ENCODE data around the gene LARGE1.
A peak's percentile ranks its signal among the peaks of the same experiment; 100 is the strongest.

The LARGE1 gene

GRCh38 chr22:33854724-33855123 is 65.6 kb downstream of the LARGE1 start:
- DNase-seq (ENCODE audit: low read depth in 2 of 2): no peak

GRCh38 chr22:33853200-33854097 is 66.8 kb downstream of the LARGE1 start:
- peak; percentile 11 to 12 for DNase-seq (ENCODE audit: low read depth in 2 of 2)

GRCh38 chr22:33851821-33852384 is 68.4 kb downstream of the LARGE1 start:
- no peak for DNase-seq (ENCODE audit: low read depth in 2 of 2)

GRCh38 chr22:33851240-33851639 is 69.0 kb downstream of the LARGE1 start:
- DNase-seq (ENCODE audit: low read depth in 2 of 2): no peak

- DNase-seq (ENCODE audit: low read depth in 2 of 2): no peak
These were observed 69.6 kb downstream of the LARGE1 start for GRCh38 chr22:33850724-33851123.

GRCh38 chr22:33850193-33850592 is 70.1 kb downstream of the LARGE1 start:
- DNase-seq (ENCODE audit: low read depth in 2 of 2): no peak

- DNase-seq (ENCODE audit: low read depth in 2 of 2): no peak
These were observed 72.0 kb downstream of the LARGE1 start for GRCh38 chr22:33848251-33848650.

GRCh38 chr22:33844273-33844672 is 76.0 kb downstream of the LARGE1 start:
- no peak for DNase-seq (ENCODE audit: low read depth in 2 of 2)

- DNase-seq (ENCODE audit: low read depth in 2 of 2): no peak
These were observed 77.7 kb downstream of the LARGE1 start for GRCh38 chr22:33842421-33843094.

GRCh38 chr22:33842006-33842354 is 78.3 kb downstream of the LARGE1 start:
- no peak for DNase-seq (ENCODE audit: low read depth in 2 of 2)

- no peak for DNase-seq (ENCODE audit: low read depth in 2 of 2)
These were observed 78.8 kb downstream of the LARGE1 start for GRCh38 chr22:33841281-33842005.

- no peak for DNase-seq (ENCODE audit: low read depth in 2 of 2)
These were observed 81.6 kb downstream of the LARGE1 start for GRCh38 chr22:33838644-33839043.

- DNase-seq (ENCODE audit: low read depth in 2 of 2): no peak
These were observed 82.5 kb downstream of the LARGE1 start for GRCh38 chr22:33837826-33838225.

- DNase-seq (ENCODE audit: low read depth in 2 of 2): no peak
These were observed 85.0 kb downstream of the LARGE1 start for GRCh38 chr22:33835265-33835664.

GRCh38 chr22:33832558-33833151 is 87.6 kb downstream of the LARGE1 start:
- no peak for DNase-seq (ENCODE audit: low read depth in 2 of 2)

- no peak for DNase-seq (ENCODE audit: low read depth in 2 of 2)
These were observed 88.6 kb downstream of the LARGE1 start for GRCh38 chr22:33831651-33832050.

GRCh38 chr22:33831207-33831606 is 89.1 kb downstream of the LARGE1 start:
- no peak for DNase-seq (ENCODE audit: low read depth in 2 of 2)

GRCh38 chr22:33829546-33830280 is 90.6 kb downstream of the LARGE1 start:
- DNase-seq (ENCODE audit: low read depth in 2 of 2): no peak

GRCh38 chr22:33828302-33828701 is 92.0 kb downstream of the LARGE1 start:
- DNase-seq (ENCODE audit: low read depth in 2 of 2): no peak

GRCh38 chr22:33825761-33826160 is 94.5 kb downstream of the LARGE1 start:
- no peak for DNase-seq (ENCODE audit: low read depth in 2 of 2)

- DNase-seq (ENCODE audit: low read depth in 2 of 2): no peak
These were observed 96.7 kb downstream of the LARGE1 start for GRCh38 chr22:33823552-33823951.
